ENCODE data around the gene TDRKH. TPM values are rescaled to one million over a fixed set of nuclear protein-coding genes. Genes with fewer than 3 reads are reported as not detected.

Gene TDRKH
- polyA plus RNA-seq, 1 experiment, result 1.1 TPM

DNA sequence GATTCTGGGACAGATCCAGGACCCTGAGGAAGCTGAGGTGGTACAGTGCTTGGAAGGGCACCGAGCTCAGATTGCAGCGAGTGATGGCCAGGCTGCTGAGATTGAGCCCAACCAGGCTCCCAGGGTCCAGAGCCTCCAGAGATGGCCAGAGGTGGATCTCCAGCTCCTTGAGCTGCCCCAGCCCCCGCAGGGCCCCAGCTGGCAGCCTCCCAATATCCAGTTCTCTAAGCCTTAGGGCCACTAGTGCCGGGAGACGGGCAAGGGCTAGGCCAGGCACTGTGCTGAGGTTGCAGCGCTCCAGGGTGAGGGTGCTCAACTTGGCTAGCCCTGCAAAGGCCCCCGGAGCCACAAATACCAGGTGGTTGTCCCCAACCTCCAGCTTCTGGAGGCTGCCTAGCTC lies 11.5 kb upstream of the TDRKH start:
- H3K27me3 ChIP-seq (ENCODE audit: control insufficient read depth, insufficient read depth, low read length), result peaks cover 37% of the 10 kb centered on the region
- ChIA-PET CTCF (interaction anchor here (0.9 kb wide), 1 partner anchor 22 kb away, joined by 3 read pairs; no protein-coding TSS in a partner anchor), POLR2A (no interaction called here)

DNA sequence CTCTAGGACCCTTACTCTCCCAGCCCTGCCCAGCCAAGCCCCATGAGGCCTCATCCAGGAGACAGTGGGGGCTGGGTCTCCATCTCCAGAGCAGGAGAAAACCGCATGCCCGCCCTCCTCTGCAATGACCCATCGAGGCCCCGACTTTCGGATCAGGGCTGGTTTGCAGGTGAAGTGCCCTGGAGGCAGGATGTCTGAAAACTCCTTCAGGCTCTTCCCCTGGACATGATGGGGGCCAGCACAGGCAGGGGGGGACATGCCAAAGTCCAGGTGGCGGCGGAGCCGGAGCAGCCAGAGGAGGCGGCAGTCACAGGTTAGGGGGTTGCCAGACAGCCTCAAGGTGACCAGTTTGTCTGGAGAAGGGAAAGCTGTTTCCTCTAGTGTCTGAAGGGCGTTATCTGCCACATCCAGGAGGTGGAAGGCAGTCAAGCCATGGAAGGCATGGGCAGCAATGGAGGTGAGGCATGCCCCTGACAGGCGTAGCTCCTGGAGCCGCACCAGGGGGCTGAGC lies 11.1 kb upstream of the TDRKH start:
- H3K36me3 ChIP-seq (ENCODE audit: control insufficient read depth, insufficient read depth, low read length), result no peaks in the 10 kb centered on the region
- ChIA-PET POLR2A (no interaction called here), CTCF (interaction anchor here (0.9 kb wide), 1 partner anchor 22 kb away, joined by 3 read pairs; no protein-coding TSS in a partner anchor)
- H3K4me3 ChIP-seq (ENCODE audit: low read depth, low read length), result no peak overlapping the region
- TF ChIP-seq, protein P1, sequence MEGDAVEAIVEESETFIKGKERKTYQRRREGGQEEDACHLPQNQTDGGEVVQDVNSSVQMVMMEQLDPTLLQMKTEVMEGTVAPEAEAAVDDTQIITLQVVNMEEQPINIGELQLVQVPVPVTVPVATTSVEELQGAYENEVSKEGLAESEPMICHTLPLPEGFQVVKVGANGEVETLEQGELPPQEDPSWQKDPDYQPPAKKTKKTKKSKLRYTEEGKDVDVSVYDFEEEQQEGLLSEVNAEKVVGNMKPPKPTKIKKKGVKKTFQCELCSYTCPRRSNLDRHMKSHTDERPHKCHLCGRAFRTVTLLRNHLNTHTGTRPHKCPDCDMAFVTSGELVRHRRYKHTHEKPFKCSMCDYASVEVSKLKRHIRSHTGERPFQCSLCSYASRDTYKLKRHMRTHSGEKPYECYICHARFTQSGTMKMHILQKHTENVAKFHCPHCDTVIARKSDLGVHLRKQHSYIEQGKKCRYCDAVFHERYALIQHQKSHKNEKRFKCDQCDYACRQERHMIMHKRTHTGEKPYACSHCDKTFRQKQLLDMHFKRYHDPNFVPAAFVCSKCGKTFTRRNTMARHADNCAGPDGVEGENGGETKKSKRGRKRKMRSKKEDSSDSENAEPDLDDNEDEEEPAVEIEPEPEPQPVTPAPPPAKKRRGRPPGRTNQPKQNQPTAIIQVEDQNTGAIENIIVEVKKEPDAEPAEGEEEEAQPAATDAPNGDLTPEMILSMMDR (IDR thresholded peaks at IDR 0.05; ENCODE audit: insufficient read depth, low read depth, low read length), result no peak
- no peak for DNase-seq (ENCODE audit: low read depth)
- peaks cover 37% of the 10 kb centered on the region for H3K27me3 ChIP-seq (ENCODE audit: control insufficient read depth, insufficient read depth, low read length)

More for the DNA sequence above, 11.5 kb upstream of the TDRKH start:
- no peak overlapping the region for H3K4me3 ChIP-seq (ENCODE audit: low read depth, low read length)
- H3K36me3 ChIP-seq (ENCODE audit: control insufficient read depth, insufficient read depth, low read length), result no peaks in the 10 kb centered on the region
- DNase-seq (ENCODE audit: low read depth), result no peak
- TF ChIP-seq, protein P1 (IDR thresholded peaks at IDR 0.05; ENCODE audit: insufficient read depth, low read depth, low read length), result no peak

DNA sequence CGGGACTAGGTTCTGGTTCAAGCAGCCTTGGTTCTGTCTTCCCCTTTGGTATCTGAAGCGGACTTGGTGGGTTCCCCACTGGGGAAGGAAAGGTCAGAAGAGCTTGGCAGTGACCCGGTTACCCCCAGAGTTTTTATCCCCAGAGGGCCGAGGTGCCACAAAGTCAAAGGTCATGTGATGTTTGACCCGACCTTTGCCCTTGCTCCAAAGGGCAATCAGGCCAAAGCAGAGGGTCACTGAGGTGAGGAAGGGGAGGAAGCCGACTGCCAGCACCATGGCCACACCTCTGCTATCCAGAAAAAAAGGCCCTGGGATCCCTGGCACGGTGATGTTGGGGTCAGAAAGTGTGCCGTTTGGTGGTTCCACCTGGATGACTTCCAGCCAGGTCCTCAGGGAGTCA lies 10.5 kb upstream of the TDRKH start:
- TF ChIP-seq, protein P1 (IDR thresholded peaks at IDR 0.05; ENCODE audit: insufficient read depth, low read depth, low read length), result no peak
- no peak overlapping the region for H3K4me3 ChIP-seq (ENCODE audit: low read depth, low read length)
- ChIA-PET POLR2A (interaction anchor here (0.6 kb wide), 1 partner anchor 86 kb away, joined by 7 read pairs; no protein-coding TSS in a partner anchor), CTCF (no interaction called here)
- no peak for DNase-seq (ENCODE audit: low read depth)
- H3K36me3 ChIP-seq (ENCODE audit: control insufficient read depth, insufficient read depth, low read length), result no peaks in the 10 kb centered on the region
- peaks cover 33% of the 10 kb centered on the region for H3K27me3 ChIP-seq (ENCODE audit: control insufficient read depth, insufficient read depth, low read length)

DNA sequence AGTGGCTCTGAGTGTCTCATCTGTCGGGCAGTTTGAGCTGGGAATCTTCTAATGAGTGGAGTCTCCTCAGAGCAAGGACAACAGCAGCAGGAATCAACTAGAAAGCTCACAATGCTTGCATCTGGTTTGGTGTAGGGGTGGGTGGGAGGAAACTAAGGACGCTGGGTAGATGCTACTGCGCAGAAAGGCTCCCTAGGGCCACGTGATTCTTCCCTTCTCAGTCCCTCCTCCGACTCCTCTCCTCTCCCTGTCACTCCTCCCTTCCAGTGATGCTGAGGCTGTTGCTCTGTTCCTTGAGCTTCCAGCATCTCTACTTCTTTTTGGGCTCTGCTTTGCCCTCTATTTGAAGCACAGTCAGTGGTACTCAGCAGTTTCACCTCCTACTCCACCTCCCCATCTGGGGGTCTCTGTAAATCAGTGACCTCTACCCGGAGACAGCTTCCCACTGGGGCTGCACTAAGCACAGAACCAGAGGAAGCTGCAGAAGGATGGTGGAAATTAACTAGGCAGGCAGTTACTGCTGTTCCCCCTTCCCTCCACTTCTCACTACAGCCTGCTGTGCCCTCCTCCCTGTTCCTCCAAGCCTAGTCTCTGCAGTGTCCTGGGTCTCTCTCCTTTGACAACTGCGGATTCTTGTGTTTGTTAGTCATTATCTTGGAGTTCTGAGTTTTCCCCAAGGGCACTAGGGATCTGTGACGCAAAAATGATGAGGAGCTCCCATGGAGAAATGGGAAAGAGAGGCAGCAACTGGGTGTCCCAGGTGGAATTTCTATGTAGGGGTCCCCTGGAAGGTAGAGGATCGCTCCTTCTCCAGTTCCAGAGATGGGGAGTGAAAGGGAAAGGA lies 9.1 kb upstream of the TDRKH start:
- POLR2A ChIA-PET, result no interaction called here
- Histone ChIP-seq H3K4me3 (ENCODE audit: low read depth, low read length) (no peak overlapping the region), H3K27me3 (ENCODE audit: control insufficient read depth, insufficient read depth, low read length) (peaks cover 32% of the 10 kb centered on the region), H3K36me3 (ENCODE audit: control insufficient read depth, insufficient read depth, low read length) (no peaks in the 10 kb centered on the region)
- TF ChIP-seq, protein P1 (IDR thresholded peaks at IDR 0.05; ENCODE audit: insufficient read depth, low read depth, low read length), result no peak
- no peak for DNase-seq (ENCODE audit: low read depth)
- CTCF ChIA-PET, result interaction anchor here (0.9 to 1.8 kb wide), 2 partner anchors 10 to 99 kb away, joined by 3 to 4 read pairs; partner anchors contain the start of gene TDRKH

GRCh38 chr1:151798571-151798970 lies 8.3 kb upstream of the TDRKH start:
- no peaks in the 10 kb centered on the region for H3K36me3 ChIP-seq (ENCODE audit: control insufficient read depth, insufficient read depth, low read length)
- TF ChIP-seq, protein P1 (IDR thresholded peaks at IDR 0.05; ENCODE audit: insufficient read depth, low read depth, low read length), result no peak
- no peak for DNase-seq (ENCODE audit: low read depth)
- CTCF ChIA-PET, result interaction anchor here (0.9 to 1.8 kb wide), 2 partner anchors 9 to 100 kb away, joined by 3 to 4 read pairs; partner anchors contain the start of gene TDRKH
- H3K27me3 ChIP-seq (ENCODE audit: control insufficient read depth, insufficient read depth, low read length), result peaks cover 26% of the 10 kb centered on the region
- no peak overlapping the region for H3K4me3 ChIP-seq (ENCODE audit: low read depth, low read length)
- POLR2A ChIA-PET, result no interaction called here

Data from BJ (cell line).